ENCODE data around the gene CNOT2. TPM values are rescaled to one million over a fixed set of nuclear protein-coding genes. Genes with fewer than 3 reads are reported as not detected.

CNOT2 gene
- total RNA-seq, 1 donor from 2014 or later = 121 TPM

GRCh38 chr12:70330158-70330557 is 86.9 kb downstream of the CNOT2 start:
- Mint-ChIP-seq H3K36me3 (ENCODE audit: unreplicated experiment) (no peaks in the 10 kb centered on the region), H3K4me1 (ENCODE audit: low read depth, unreplicated experiment) (peaks cover 3% of the 10 kb centered on the region), H3K27ac (ENCODE audit: unreplicated experiment) (no peak overlapping the region), H3K27me3 (ENCODE audit: unreplicated experiment) (no peaks in the 10 kb centered on the region), H3K9me3 (ENCODE audit: unreplicated experiment) (peaks cover 2% of the 10 kb centered on the region), H3K4me3 (ENCODE audit: unreplicated experiment) (no peak overlapping the region)
- TF ChIP-seq, protein P1, sequence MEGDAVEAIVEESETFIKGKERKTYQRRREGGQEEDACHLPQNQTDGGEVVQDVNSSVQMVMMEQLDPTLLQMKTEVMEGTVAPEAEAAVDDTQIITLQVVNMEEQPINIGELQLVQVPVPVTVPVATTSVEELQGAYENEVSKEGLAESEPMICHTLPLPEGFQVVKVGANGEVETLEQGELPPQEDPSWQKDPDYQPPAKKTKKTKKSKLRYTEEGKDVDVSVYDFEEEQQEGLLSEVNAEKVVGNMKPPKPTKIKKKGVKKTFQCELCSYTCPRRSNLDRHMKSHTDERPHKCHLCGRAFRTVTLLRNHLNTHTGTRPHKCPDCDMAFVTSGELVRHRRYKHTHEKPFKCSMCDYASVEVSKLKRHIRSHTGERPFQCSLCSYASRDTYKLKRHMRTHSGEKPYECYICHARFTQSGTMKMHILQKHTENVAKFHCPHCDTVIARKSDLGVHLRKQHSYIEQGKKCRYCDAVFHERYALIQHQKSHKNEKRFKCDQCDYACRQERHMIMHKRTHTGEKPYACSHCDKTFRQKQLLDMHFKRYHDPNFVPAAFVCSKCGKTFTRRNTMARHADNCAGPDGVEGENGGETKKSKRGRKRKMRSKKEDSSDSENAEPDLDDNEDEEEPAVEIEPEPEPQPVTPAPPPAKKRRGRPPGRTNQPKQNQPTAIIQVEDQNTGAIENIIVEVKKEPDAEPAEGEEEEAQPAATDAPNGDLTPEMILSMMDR (IDR thresholded peaks at IDR 0.05; ENCODE audit: partially characterized antibody, unreplicated experiment) = no peak
- no peak for DNase-seq

- no peak for DNase-seq
- peaks cover 7% of the 10 kb centered on the region for H3K4me1 Mint-ChIP-seq (ENCODE audit: low read depth, unreplicated experiment)
- H3K36me3 Mint-ChIP-seq (ENCODE audit: unreplicated experiment) = no peaks in the 10 kb centered on the region
- no peaks in the 10 kb centered on the region for H3K9me3 Mint-ChIP-seq (ENCODE audit: unreplicated experiment)
- no peaks in the 10 kb centered on the region for H3K27me3 Mint-ChIP-seq (ENCODE audit: unreplicated experiment)
- H3K27ac Mint-ChIP-seq (ENCODE audit: unreplicated experiment) = no peak overlapping the region
- TF ChIP-seq, protein P1 (IDR thresholded peaks at IDR 0.05; ENCODE audit: partially characterized antibody, unreplicated experiment) = no peak
- H3K4me3 Mint-ChIP-seq (ENCODE audit: unreplicated experiment) = no peak overlapping the region
Measured at GRCh38 chr12:70332236-70332635, 89.0 kb downstream of the CNOT2 start.

DNA sequence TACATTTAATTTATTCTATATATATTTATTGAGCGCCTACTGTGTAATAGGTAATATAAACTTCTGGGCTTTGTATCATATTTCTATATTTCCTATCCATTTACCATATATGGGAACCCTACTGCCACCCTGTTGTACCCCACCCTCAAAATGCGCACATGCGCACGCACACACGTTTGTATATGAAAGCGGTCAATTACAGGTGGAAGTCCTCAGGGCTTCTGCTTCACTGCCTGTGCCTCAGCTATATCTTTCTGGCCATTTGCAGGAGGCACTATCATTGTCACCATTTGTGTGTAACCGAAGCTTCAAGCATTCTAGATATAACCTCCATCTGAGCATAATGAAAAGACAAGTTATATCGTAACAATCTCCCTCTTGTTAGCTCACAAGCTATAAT is 91.5 kb downstream of the CNOT2 start:
- no peaks in the 10 kb centered on the region for H3K27me3 Mint-ChIP-seq (ENCODE audit: unreplicated experiment)
- TF ChIP-seq, protein P1 (IDR thresholded peaks at IDR 0.05; ENCODE audit: partially characterized antibody, unreplicated experiment) = no peak
- peaks cover 19% of the 10 kb centered on the region for H3K4me1 Mint-ChIP-seq (ENCODE audit: low read depth, unreplicated experiment)
- H3K9me3 Mint-ChIP-seq (ENCODE audit: unreplicated experiment) = no peaks in the 10 kb centered on the region
- no peak overlapping the region for H3K27ac Mint-ChIP-seq (ENCODE audit: unreplicated experiment)
- H3K4me3 Mint-ChIP-seq (ENCODE audit: unreplicated experiment) = no peak overlapping the region
- DNase-seq = no peak
- no peaks in the 10 kb centered on the region for H3K36me3 Mint-ChIP-seq (ENCODE audit: unreplicated experiment)

GRCh38 chr12:70338531-70338930 is 95.3 kb downstream of the CNOT2 start:
- no peaks in the 10 kb centered on the region for H3K27me3 Mint-ChIP-seq (ENCODE audit: unreplicated experiment)
- no peaks in the 10 kb centered on the region for H3K36me3 Mint-ChIP-seq (ENCODE audit: unreplicated experiment)
- TF ChIP-seq, protein P1 (IDR thresholded peaks at IDR 0.05; ENCODE audit: partially characterized antibody, unreplicated experiment) = no peak
- no peak for DNase-seq
- peaks cover 21% of the 10 kb centered on the region for H3K4me1 Mint-ChIP-seq (ENCODE audit: low read depth, unreplicated experiment)
- H3K27ac Mint-ChIP-seq (ENCODE audit: unreplicated experiment) = no peak overlapping the region
- H3K9me3 Mint-ChIP-seq (ENCODE audit: unreplicated experiment) = no peaks in the 10 kb centered on the region
- H3K4me3 Mint-ChIP-seq (ENCODE audit: unreplicated experiment) = no peak overlapping the region

DNA sequence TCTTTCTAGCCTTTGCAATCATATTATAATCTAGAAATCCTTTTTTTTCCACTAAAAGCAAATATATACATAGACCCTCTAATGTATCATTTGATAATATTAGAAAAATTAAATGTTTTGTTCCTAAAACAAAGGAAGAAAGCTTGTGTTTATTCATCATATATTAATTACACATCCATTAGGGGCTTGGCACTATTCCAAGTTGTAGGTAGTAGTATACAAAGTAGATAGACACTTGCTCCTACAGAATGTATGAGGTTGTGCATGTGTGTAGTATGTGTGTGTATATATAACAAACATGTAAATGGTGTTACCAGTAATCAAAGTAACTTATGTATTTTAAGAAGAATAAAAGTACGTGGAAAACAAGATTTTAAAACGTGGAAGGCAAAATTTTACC is 107.8 kb downstream of the CNOT2 start:
- no peaks in the 10 kb centered on the region for H3K27me3 Mint-ChIP-seq (ENCODE audit: unreplicated experiment)
- H3K36me3 Mint-ChIP-seq (ENCODE audit: unreplicated experiment) = no peaks in the 10 kb centered on the region
- H3K4me1 Mint-ChIP-seq (ENCODE audit: low read depth, unreplicated experiment) = no peaks in the 10 kb centered on the region
- H3K27ac Mint-ChIP-seq (ENCODE audit: unreplicated experiment) = no peak overlapping the region
- DNase-seq = no peak
- TF ChIP-seq, protein P1 (IDR thresholded peaks at IDR 0.05; ENCODE audit: partially characterized antibody, unreplicated experiment) = no peak
- H3K9me3 Mint-ChIP-seq (ENCODE audit: unreplicated experiment) = no peaks in the 10 kb centered on the region
- H3K4me3 Mint-ChIP-seq (ENCODE audit: unreplicated experiment) = no peak overlapping the region
